ENCODE measurements around the gene WDR33. TPM values are rescaled to one million over a fixed set of nuclear protein-coding genes. Genes with fewer than 3 reads are reported as not detected.

The WDR33 gene
- polyA plus RNA-seq, 10 donors: 25.3 to 40.5 (median 30.4) TPM

DNA sequence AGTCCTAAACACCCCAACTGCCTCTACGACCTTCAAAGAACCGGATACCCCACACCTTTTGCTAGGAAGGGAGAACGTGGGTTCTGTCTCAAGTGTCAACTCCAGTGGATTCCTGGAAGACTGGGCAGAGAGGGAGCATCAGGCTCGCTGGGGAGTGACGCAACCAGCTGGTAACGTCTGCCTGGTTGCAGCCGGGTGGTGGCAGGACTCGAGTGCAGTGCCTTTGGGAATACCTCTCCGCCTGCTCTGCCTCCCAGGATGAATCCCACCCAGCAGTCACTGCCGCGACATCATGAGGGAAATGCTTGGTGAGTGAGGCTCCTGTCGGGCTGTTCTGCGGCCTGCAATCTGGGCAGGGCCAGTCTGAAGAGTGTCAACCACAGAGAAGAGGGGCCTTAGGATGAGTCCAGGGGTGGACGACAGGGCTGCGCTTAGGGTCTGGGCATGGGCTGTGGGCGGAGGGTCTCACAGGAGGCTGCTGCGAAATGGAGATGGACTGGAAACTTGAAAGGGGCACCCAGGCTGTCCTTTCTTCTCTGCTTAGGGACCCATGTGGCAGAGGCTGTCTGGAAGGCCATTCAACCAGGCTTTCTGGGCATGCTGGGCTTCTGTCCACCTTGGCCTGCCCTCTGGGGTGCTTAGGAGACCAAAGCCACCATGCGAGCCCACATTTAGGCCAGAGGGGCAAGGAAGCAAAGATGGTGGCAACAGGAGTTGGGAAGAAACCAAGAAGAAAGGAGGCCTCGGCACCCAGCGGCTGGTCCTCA, 152.1 kb downstream of the WDR33 start:
- DNase-seq: no peak

DNA sequence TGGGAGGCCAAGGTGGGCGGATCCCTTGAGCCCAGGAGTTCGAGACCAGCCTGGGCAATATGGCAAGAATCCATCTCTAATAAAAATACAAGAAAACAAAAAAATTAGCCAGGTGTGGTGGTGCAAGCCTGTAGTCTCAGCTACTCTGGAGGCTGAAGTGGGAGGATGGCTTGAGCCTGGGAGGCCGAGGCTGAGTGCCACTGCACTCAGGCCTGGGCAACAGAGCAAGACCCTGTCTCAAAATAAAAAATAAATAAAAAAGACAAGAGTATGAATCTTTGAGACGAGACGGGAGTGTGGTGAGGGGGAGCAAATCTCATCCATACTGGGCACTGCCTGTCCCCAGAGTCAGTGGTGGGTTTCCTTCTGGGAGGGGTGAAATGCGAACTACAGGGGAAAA, 152.8 kb downstream of the WDR33 start:
- no peak for DNase-seq

DNA sequence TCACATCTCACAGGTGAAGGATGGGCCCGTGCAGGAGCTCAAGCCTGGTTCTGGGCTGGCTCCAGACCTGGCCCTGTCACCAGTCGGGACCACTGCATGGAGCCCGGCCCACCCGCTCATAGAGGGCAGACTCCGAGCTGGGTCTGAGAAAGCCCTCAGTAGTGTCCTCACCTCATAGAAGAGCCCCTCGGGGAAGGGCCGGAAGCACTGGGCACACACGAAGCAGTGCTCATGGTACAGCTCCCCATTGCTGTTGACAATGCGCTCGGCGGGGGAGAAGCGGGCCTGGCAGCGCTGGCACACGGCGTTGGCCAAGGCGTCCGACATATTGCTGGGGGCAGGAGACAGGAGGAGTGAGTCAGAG, 153.8 kb downstream of the WDR33 start:
- no peak for DNase-seq

DNA sequence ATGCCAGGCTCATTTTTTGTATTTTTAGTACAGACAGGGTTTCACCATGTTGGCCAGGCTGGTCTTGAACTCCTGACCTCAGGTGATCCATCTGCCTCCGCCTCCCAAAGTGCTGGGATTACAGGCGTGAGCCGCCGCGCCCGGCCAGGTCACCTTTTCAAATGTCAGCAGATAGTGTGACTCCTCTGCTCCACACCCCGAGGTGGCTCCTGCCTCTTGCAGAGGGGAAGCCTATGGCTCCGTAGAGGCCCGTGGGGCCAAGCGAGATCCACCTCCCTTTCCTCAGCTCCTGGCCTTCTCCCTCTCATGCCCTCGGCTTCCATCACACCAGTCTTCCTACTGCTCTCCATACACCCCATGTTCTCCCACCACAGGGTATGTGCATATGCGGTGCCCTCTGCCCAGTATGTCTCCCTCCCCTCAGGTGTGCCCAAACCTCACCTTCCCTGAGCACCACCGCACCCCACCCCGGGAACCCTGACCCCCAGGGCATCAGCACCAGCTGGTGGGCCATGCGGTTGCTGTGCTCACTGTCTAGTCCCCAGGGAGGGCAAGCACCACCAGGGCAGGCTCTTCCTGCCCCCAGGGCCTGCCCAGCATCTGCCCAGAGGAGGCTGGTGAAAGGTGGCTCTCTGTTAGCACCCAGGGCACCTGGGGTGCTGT, 154.3 kb downstream of the WDR33 start:
- DNase-seq: no peak

DNA sequence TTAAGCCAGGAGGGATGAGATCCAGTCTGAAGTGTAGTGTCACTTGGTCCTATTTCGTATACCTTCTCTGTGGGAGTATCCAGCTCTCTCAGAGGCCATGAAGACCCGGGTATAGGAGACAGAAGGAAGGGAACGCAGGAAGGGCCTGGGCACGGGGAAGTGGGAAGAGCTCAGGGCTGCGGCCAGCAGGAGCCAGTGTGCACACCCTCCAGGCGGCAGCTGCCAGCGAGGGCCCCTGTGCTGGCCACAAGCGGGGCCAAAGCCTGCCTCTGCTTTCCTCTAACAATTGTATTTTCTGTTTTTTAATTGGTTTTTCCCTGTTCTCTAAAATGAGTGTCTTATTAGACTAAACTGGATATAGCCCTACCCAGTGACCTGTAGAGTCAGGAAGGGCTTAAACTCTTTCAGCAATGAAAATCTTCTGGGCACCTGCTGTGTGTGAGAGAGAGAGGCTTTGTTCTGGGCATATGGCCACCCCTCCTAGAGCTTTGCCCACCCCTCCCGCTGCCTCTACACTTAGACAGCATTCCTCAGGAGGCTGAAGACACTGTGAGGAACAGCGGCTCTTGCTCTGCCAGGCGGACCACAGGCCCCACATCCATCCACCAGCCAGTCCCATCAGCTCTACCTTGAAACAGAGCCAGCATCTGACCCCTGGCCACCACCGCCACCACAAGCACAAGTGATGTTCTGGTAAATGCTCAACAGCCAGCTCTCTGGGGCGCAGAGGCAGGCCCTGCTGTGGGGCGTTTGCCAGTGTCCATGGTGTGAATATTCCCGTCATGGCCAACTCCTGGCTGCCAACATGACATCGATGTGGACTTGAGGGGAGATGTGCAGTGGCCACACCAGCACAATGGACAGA, 155.5 kb downstream of the WDR33 start:
- no peak for DNase-seq

DNA sequence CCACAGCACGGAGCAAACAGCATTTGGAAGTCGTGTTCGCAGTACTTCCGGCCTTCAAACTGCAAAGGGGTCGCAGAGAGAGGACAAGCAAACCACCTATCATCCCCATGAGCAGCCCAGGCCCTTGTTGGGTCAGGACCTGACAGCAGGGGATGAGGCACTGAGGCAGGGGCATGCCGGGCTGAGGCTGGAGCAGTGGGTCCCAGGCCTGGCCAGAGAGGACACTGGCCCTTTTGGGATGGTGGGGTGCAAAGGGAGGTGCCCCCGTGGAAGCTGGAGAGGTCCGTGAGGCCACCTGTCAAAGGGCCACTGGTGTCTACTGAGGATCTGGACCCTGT, 156.2 kb downstream of the WDR33 start:
- no peak for DNase-seq

DNA sequence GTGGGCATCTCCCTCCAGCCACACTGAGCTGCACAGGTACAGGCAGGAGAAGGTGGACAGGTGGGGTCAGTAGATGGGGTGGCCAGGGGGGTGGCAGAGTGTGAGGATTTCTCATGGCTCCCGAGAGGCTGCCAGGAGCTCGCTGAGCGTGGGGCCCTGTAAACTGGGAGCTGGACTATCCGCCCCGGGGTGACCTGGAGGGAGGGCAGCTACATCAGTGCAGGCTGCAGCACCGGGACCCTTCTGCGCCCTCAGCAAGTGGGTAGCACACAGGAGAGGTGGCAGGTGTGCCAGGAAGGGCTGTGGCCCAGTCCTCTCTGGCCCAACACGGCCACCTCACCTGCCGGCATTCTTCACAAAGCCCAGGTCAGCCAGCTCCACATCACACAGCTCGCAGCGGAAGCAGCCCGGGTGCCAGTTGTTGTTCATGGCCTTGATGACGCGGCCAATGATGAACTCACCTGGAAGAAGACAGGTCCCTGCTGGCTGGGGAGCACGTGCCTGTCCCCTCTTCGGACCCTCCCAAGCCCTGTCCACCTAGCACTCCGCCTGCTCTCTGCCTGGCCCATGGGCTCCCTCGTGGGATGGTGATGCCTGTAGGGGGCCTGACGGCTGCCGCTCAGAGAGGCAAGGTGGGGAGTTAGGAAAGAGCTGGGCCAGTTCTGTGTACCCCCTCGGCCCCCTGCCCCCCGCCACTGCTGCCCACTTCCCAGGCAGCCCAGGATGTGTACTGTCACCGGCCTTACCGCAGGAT, 156.7 kb downstream of the WDR33 start:
- no peak for DNase-seq

DNA sequence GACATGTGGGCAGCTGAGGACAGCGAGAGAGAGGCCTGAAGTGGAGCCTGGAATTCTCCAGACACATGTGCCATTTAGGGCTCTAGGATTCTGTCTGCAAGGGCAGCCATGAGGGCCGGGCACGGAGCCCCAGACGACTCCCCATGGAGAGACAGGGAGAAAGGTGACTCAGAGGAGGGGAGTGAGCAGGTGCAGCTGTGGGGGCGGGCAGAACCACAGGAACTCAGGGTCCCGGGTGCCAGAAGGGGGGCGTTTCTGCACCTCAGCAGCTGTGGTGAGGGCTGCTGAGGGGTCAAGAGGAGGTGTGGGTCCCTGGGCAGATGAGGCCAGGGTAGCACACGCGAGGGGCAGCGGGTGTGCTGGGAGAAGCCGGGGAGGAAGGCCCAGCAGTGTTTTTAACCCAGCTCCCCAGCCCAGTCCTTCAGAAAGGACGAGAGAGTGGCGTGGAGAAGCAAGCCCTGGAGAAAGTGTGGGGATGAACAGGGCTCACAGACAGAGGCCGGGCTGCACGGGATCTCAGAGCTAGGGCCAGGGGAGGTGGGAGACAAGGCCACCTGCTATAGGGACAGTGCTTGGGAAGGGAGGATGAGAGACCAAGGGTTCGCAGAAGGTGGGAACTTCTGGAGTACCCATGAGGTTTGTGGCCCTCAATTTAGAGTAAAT, 157.4 kb downstream of the WDR33 start:
- no peak for DNase-seq

DNA sequence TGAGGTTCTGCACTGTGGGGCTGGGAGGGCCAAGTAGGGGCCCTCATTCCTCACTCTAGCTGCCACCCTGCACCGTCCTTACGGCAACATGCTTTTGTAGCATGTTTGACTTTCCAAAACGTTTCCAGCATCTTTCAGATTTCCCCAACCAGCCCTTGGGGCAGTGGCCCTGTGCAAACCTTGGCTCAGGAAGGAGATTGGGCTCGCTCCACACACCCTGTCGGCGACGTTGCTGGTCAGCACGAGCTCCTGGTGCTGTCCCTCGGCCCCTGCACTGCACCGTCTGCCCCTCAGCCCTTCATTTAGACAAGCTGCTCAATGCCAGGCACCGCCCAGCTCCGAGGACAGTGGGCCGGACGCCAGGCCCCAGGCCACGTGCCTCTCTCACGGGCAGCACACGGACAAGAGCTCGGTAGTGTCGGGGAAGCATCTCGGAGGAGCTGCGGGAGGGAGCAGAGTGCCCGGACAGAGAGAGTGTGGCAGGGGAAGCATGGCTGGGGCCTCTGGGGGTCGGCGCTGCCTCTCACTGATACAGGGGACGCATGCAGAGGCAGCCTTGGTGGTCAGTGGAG, 158.1 kb downstream of the WDR33 start:
- no peak for DNase-seq

DNA sequence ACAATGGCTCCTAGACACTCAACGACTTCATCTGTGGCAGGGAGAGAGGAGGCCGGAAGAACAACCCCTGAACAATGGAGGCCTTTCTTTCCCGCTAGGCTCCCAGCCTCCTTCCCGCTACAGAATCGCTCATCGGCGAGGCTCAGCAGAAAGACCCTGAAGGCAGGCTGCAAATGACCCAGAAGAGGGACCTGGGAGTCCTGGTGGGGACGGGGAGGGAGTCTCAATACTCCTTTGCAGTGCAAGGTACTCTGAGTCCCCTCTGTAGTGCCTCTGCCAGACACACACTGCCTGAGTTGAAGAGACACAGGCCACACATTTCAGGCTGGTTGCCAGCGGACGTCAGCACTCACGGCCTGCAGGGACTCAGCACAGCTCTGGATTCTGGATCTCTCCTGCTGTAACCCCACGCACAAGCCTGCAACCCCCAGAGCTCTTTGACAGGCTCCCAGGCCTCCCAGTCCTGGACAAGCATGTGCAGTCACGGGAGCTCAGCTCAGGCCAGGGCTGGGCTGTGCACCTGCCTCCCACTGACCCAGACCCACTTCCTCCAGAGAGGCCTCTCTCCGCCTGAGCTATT, 158.9 kb downstream of the WDR33 start:
- peak; percentile 50 to 88 (median 60) for DNase-seq

DNA sequence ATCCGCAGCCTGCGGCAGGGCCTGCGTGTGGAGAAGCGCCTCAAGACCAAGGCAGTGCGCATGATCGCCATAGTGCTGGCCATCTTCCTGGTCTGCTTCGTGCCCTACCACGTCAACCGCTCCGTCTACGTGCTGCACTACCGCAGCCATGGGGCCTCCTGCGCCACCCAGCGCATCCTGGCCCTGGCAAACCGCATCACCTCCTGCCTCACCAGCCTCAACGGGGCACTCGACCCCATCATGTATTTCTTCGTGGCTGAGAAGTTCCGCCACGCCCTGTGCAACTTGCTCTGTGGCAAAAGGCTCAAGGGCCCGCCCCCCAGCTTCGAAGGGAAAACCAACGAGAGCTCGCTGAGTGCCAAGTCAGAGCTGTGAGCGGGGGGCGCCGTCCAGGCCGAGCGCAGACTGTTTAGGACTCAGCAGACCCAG, 159.6 kb downstream of the WDR33 start:
- no peak for DNase-seq

Other genes starting within 250 kb of the WDR33 start
- 10 to 100 TPM in 1 of 10 donors, 1 to 10 TPM in 9; 3.1 to 10.6 (median 4.1) TPM for gene GPR17, start 165.0 kb downstream of the WDR33 start, polyA plus RNA-seq (ENCODE audit: insufficient read length in 10 of 10)
- gene LIMS2, start 135.6 kb downstream of the WDR33 start, polyA plus RNA-seq (ENCODE audit: insufficient read length in 10 of 10): 10 to 100 TPM; 25.1 to 43.8 (median 34.9) TPM
- gene SFT2D3, start 109.7 kb downstream of the WDR33 start, polyA plus RNA-seq (ENCODE audit: insufficient read length in 10 of 10): not detected
- gene POLR2D, start 47.0 kb upstream of the WDR33 start, polyA plus RNA-seq (ENCODE audit: insufficient read length in 10 of 10): 10 to 100 TPM; 41.4 to 53.7 (median 44.5) TPM
- gene AMMECR1L, start 74.8 kb upstream of the WDR33 start, polyA plus RNA-seq (ENCODE audit: insufficient read length in 10 of 10): 10 to 100 TPM; 12.8 to 17.9 (median 15.3) TPM
- 10 to 100 TPM; 11.5 to 16.8 (median 13.6) TPM for gene SAP130, start 216.9 kb upstream of the WDR33 start, polyA plus RNA-seq (ENCODE audit: insufficient read length in 10 of 10)